Kidney epithelial cell (primary cell): ENCODE measurements around the gene SERPINA7. TPM values are rescaled to one million over a fixed set of nuclear protein-coding genes. Genes with fewer than 3 reads are reported as not detected.
"Not testable (repeated sequence)": the region's sequence is repeated elsewhere in the genome, so short reads cannot be mapped to it uniquely, and the experiment has no call there.

Source experiments
- DNase-seq: peaks from one replicate; pipeline ENCODE4 v3.0.0-alpha.2; 2010; ENCODE audit warnings: low read depth
- H3K27me3 ChIP-seq: 2 replicates; pipeline ENCODE4 v1.6.0; 2011; ENCODE audit warnings: low read length; ENCODE audit not compliant: control insufficient read depth, insufficient read depth
- H3K36me3 ChIP-seq: 2 replicates; pipeline ENCODE4 v1.5.1; 2011; ENCODE audit warnings: low read length; ENCODE audit not compliant: control insufficient read depth, insufficient read depth
- H3K4me3 ChIP-seq: 2 replicates; pipeline ENCODE4 v1.5.1; 2011; ENCODE audit warnings: low read depth, mild to moderate bottlenecking, control low read depth, low read length
- CTCF ChIP-seq: IDR thresholded peaks from 2 replicates; pipeline ENCODE4 v1.5.1; 2011; ENCODE audit warnings: mild to moderate bottlenecking, moderate library complexity, low read length, control low read depth, inconsistent platforms; ENCODE audit not compliant: insufficient read depth, poor library complexity, severe bottlenecking
- total RNA-seq: library from RNA; depleted of rRNA; stranded (reverse); fragments of >200 nt; gene quantifications from 2 replicates; pipeline ENCODE4 v1.2.3, GENCODE V29; 2015

SERPINA7 gene
- total RNA-seq, 1 donor from 2014 or later: not detected

- no peak for TF ChIP-seq CTCF
- Histone ChIP-seq H3K27me3 (no peaks in the 10 kb centered on the region), H3K4me3 (no peak overlapping the region), H3K36me3 (no peaks in the 10 kb centered on the region)
- no peak for DNase-seq
Measured at GRCh38 chrX:105999294-105999693, 39.2 kb downstream of the SERPINA7 start.

DNA sequence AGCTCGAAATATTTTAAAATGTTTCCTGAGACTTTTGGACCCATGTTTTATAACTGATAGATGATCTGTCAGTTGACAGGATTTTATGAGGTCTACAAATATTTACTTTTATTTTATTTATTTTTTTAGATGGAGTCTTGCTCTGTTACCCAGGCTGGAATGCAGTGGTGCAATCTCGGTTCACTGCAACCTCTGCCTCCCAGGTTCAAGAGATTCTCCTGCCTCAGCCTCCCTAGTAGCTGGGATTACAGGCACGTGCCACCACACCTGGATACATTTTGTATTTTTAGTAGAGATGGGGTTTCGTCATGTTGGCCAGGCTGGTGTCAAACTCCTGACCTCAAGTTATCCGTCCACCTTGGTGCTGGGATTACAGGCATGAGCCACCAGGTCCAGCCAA is 50.0 kb downstream of the SERPINA7 start:
- not testable (repeated sequence) for H3K36me3 ChIP-seq, H3K27me3 ChIP-seq, DNase-seq, H3K4me3 ChIP-seq

Other genes with a start within 250 kb of the SERPINA7 start
- 8.1 and 9.0 TPM in 2 replicates for gene NRK, start 216.2 kb downstream of the SERPINA7 start, total RNA-seq
- 1.2 and 1.4 TPM in 2 replicates for gene PWWP3B, start 129.6 kb upstream of the SERPINA7 start, total RNA-seq